Tibial nerve (tissue), 4 donors: ENCODE results near the gene GMIP.

Experiments
- EP300 ChIP-seq, 2 donors: sonication (generic); formaldehyde crosslinking; IDR thresholded peaks; one replicate each; pipeline ENCODE4 v1.6.1; 2017; ENCODE audit warnings: antibody characterized with exemption in 2 of 2, mild to moderate bottlenecking in 1 of 2
- TF ChIP-seq, protein P1 (sequence below), 5 experiments: fragments of 200-600 bp in 3 of 5; fragments of 450-650 bp in 2 of 5; sonication (generic) in 3 of 5; IDR thresholded peaks; one replicate each; pipeline ENCODE4 v1.5.1; 2016 to 2019; ENCODE audit warnings: antibody characterized with exemption in 5 of 5, mild to moderate bottlenecking in 3 of 5, moderate library complexity in 2 of 5

GRCh38 chr19:19634516-19635312 lies 8.7 kb downstream of the GMIP start:
- TF ChIP-seq, protein P1, sequence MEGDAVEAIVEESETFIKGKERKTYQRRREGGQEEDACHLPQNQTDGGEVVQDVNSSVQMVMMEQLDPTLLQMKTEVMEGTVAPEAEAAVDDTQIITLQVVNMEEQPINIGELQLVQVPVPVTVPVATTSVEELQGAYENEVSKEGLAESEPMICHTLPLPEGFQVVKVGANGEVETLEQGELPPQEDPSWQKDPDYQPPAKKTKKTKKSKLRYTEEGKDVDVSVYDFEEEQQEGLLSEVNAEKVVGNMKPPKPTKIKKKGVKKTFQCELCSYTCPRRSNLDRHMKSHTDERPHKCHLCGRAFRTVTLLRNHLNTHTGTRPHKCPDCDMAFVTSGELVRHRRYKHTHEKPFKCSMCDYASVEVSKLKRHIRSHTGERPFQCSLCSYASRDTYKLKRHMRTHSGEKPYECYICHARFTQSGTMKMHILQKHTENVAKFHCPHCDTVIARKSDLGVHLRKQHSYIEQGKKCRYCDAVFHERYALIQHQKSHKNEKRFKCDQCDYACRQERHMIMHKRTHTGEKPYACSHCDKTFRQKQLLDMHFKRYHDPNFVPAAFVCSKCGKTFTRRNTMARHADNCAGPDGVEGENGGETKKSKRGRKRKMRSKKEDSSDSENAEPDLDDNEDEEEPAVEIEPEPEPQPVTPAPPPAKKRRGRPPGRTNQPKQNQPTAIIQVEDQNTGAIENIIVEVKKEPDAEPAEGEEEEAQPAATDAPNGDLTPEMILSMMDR (IDR thresholded peaks at IDR 0.05), result no peak
- TF ChIP-seq EP300 (IDR thresholded peaks at IDR 0.05), result no peak
